SK-N-SH (cell line): ENCODE results near the gene POLA1. TPM values are rescaled to one million over a fixed set of nuclear protein-coding genes. Genes with fewer than 3 reads are reported as not detected.

ENCODE experiments used
- CTCF ChIA-PET: fragments of 300-600, 350-600 bp; formaldehyde crosslinking; extraction: SDS; loops from one replicate; lab custom pipeline; 2021; lab: Yijun Ruan, JAX
- POLR2A ChIA-PET: fragments of 350-600 bp; sonication (Branson Sonifier 250); formaldehyde crosslinking; extraction: SDS; loops from one replicate; lab custom pipeline; 2020; ENCODE audit warnings: antibody characterized with exemption, inconsistent platforms; lab: Yijun Ruan, JAX
- DNase-seq: peaks from one replicate; pipeline ENCODE4 v3.0.0; 2012
- H2AFZ ChIP-seq: fragments of 200-600 bp; sonication (generic); 2 replicates; pipeline ENCODE4 v1.8.1; 2016; ENCODE audit warnings: antibody characterized with exemption, mild to moderate bottlenecking, low read depth
- H3F3A ChIP-seq: fragments of 200-600 bp; sonication (generic); replicated peaks from 2 replicates; pipeline ENCODE3; 2016; ENCODE audit warnings: antibody characterized with exemption, mild to moderate bottlenecking; ENCODE audit not compliant: insufficient read depth
- H3K27ac ChIP-seq, 2 experiments: fragments of 200-500 bp in 1 of 2; fragments of 200-600 bp in 1 of 2; sonication (Bioruptor generic) in 1 of 2; sonication (generic), shearing (Covaris generic) in 1 of 2; 2 replicates each; pipeline versions ENCODE4 v1.5.1 to v1.6.1; 2014 to 2016; ENCODE audit warnings: low read depth in 2 of 2, inconsistent platforms in 1 of 2, low read length in 1 of 2, mild to moderate bottlenecking in 1 of 2, mixed read lengths in 1 of 2
- H3K27me3 ChIP-seq: fragments of 200-600 bp; sonication (generic), shearing (Covaris generic); 2 replicates; pipeline ENCODE4 v1.6.1; 2016; ENCODE audit warnings: mixed run types; ENCODE audit not compliant: insufficient read depth
- H3K36me3 ChIP-seq, 2 experiments: fragments of 200-500 bp in 1 of 2; fragments of 200-600 bp in 1 of 2; sonication (Bioruptor generic) in 1 of 2; sonication (generic) in 1 of 2; replicated peaks in 1 of 2; 2 replicates each; pipeline versions ENCODE3 to v1.5.1; 2014 to 2016; ENCODE audit warnings: low read length in 1 of 2, mild to moderate bottlenecking in 1 of 2; ENCODE audit not compliant: insufficient read depth in 2 of 2, control insufficient read depth in 1 of 2
- H3K4me1 ChIP-seq, 2 experiments: fragments of 200-500 bp in 1 of 2; fragments of 200-600 bp in 1 of 2; sonication (Bioruptor generic) in 1 of 2; sonication (generic), shearing (Covaris generic) in 1 of 2; 2 replicates each; pipeline versions ENCODE4 v1.5.1 to v1.6.1; 2014 to 2016; ENCODE audit warnings: low read depth in 1 of 2, low read length in 1 of 2, mixed run types in 1 of 2; ENCODE audit not compliant: insufficient read depth in 2 of 2, control insufficient read depth in 1 of 2
- H3K4me2 ChIP-seq: fragments of 200-600 bp; sonication (generic), shearing (Covaris generic); 2 replicates; pipeline ENCODE4 v1.6.1; 2017; ENCODE audit warnings: mixed run types
- H3K4me3 ChIP-seq, 2 experiments: fragments of 200-500 bp in 1 of 2; fragments of 200-600 bp in 1 of 2; sonication (Bioruptor generic) in 1 of 2; sonication (generic), shearing (Covaris generic) in 1 of 2; 2 replicates each; pipeline versions ENCODE4 v1.5.1 to v1.8.1; 2014 to 2016; ENCODE audit warnings: low read depth in 2 of 2, inconsistent platforms in 1 of 2, low read length in 1 of 2, mild to moderate bottlenecking in 1 of 2, mixed read lengths in 1 of 2, moderate library complexity in 1 of 2
- H3K79me2 ChIP-seq: fragments of 200-600 bp; sonication (generic); 2 replicates; pipeline ENCODE4 v1.8.1; 2017; ENCODE audit warnings: mild to moderate bottlenecking; ENCODE audit not compliant: insufficient read depth
- H3K9ac ChIP-seq: fragments of 200-600 bp; sonication (generic); 2 replicates; pipeline ENCODE4 v1.6.1; 2017; ENCODE audit warnings: mixed run types
- H3K9me2 ChIP-seq: fragments of 200-600 bp; sonication (generic); 2 replicates; pipeline ENCODE4 v1.6.1; 2017; ENCODE audit warnings: mixed run types
- H3K9me3 ChIP-seq: fragments of 200-600 bp; sonication (generic); 2 replicates; pipeline ENCODE4 v1.6.1; 2017; ENCODE audit warnings: mixed run types, mild to moderate bottlenecking, moderate library complexity
- H4K20me1 ChIP-seq: fragments of 200-600 bp; sonication (generic); 2 replicates; pipeline ENCODE4 v1.6.1; 2017; ENCODE audit warnings: mild to moderate bottlenecking, mixed run types; ENCODE audit not compliant: insufficient read depth
- CHD2 ChIP-seq: fragments of 150-350 bp; IDR thresholded peaks from 2 replicates; pipeline ENCODE4 v1.6.1; 2018; ENCODE audit warnings: low read length; ENCODE audit not compliant: partially characterized antibody
- EP300 ChIP-seq, 2 experiments: IDR thresholded peaks; 2 replicates each; pipeline versions ENCODE4 v1.4.0 to v1.6.1; 2012; ENCODE audit warnings: borderline replicate concordance in 1 of 2, low read depth in 1 of 2, low read length in 1 of 2
- EZH2phosphoT487 ChIP-seq: fragments of 200-600 bp; sonication (generic); IDR thresholded peaks from 2 replicates; pipeline ENCODE4 v1.6.1; 2017; ENCODE audit warnings: low read depth, mixed run types, mild to moderate bottlenecking, antibody characterized with exemption, moderate library complexity, borderline replicate concordance
- FOSL2 ChIP-seq: IDR thresholded peaks from 2 replicates; pipeline ENCODE4 v1.4.0; 2012; ENCODE audit warnings: low read depth, mild to moderate bottlenecking, moderate library complexity, borderline replicate concordance
- FOXJ3 ChIP-seq: sonication (generic); formaldehyde crosslinking; IDR thresholded peaks from 2 replicates; pipeline ENCODE4 v1.5.1; 2020; ENCODE audit warnings: mild to moderate bottlenecking, missing genetic modification reagents
- GABPA ChIP-seq: IDR thresholded peaks from 2 replicates; pipeline ENCODE4 v1.4.0; 2012; ENCODE audit warnings: low read depth, mild to moderate bottlenecking
- JUND ChIP-seq: IDR thresholded peaks from 2 replicates; pipeline ENCODE4 v1.4.0; 2012
- RCOR1 ChIP-seq: fragments of 150-350 bp; IDR thresholded peaks from 2 replicates; pipeline ENCODE4 v1.6.1; 2017; ENCODE audit warnings: antibody characterized with exemption, low read length
- REST ChIP-seq: IDR thresholded peaks from 2 replicates; pipeline ENCODE4 v1.6.1; 2012; ENCODE audit warnings: mild to moderate bottlenecking, low read depth, low read length, moderate library complexity
- RFX5 ChIP-seq: IDR thresholded peaks from 2 replicates; pipeline ENCODE4 v1.6.1; 2012; ENCODE audit warnings: mild to moderate bottlenecking, improper control_type of control experiment, low read length
- SIN3A ChIP-seq: IDR thresholded peaks from 2 replicates; pipeline ENCODE4 v1.6.1; 2012; ENCODE audit warnings: low read depth, mild to moderate bottlenecking, low read length, moderate library complexity, borderline replicate concordance
- SMC3 ChIP-seq: IDR thresholded peaks from 2 replicates; pipeline ENCODE4 v1.6.1; 2012; ENCODE audit warnings: low read depth, low read length, improper control_type of control experiment
- TAF1 ChIP-seq: IDR thresholded peaks from 2 replicates; pipeline ENCODE4 v1.6.1; 2012; ENCODE audit warnings: low read depth, mild to moderate bottlenecking, low read length, moderate library complexity, borderline replicate concordance
- TCF12 ChIP-seq: IDR thresholded peaks from 2 replicates; pipeline ENCODE4 v1.4.0; 2012
- USF1 ChIP-seq: IDR thresholded peaks from 2 replicates; pipeline ENCODE4 v1.4.0; 2012; ENCODE audit warnings: low read depth, borderline replicate concordance
- USF2 ChIP-seq: fragments of 150-350 bp; IDR thresholded peaks from 2 replicates; pipeline ENCODE4 v1.6.1; 2017; ENCODE audit warnings: antibody characterized with exemption, low read length, low read depth, borderline replicate concordance
- YY1 ChIP-seq: IDR thresholded peaks from 2 replicates; pipeline ENCODE4 v1.4.0; 2012; ENCODE audit warnings: low read depth, mild to moderate bottlenecking
- WGBS: methylation state at CpG from one replicate; pipeline ENCODE4 v1.1.6; 2017; ENCODE audit warnings: low lambda C conversion rate; 5-methylcytosine and 5-hydroxymethylcytosine counted together
- polyA plus RNA-seq, 3 experiments: library from polyadenylated mRNA; depleted of rRNA; stranded (reverse); fragments of >200 nt; gene quantifications; 2 replicates each; pipeline ENCODE4 v1.2.3, GENCODE V29; 2012

The POLA1 gene
- polyA plus RNA-seq, 1 of the 3 experiments (the other 2 are of a cell fraction), result 2.8 TPM

GRCh38 chrX:25023908-25024307, 330.2 kb downstream of the POLA1 start:
- Histone ChIP-seq H3K27me3 (peaks cover 56% of the 10 kb centered on the region), H3K9ac (no peak overlapping the region), H3K79me2 (no peaks in the 10 kb centered on the region), H2AFZ (no peak overlapping the region), H3K4me1 (peaks cover 0 to 9% of the 10 kb centered on the region in 2 experiments; a peak in 1 of 4 replicates), H3F3A (no peaks in the 10 kb centered on the region), H4K20me1 (no peaks in the 10 kb centered on the region), H3K4me2 (no peak overlapping the region), H3K9me3 (no peaks in the 10 kb centered on the region), H3K9me2 (no peaks in the 10 kb centered on the region), H3K4me3 (no peak overlapping the region), H3K27ac (no peak overlapping the region), H3K36me3 (no peaks in the 10 kb centered on the region)
- ChIA-PET POLR2A (no interaction called here), CTCF (interaction anchor here (2.1 kb wide), 1 partner anchor 185 kb away, joined by 5 read pairs; no protein-coding TSS in a partner anchor)
- no peak for TF ChIP-seq FOSL2
- no peak for TF ChIP-seq SMC3
- TF ChIP-seq TCF12, result no peak
- no peak for TF ChIP-seq GABPA
- no peak for TF ChIP-seq USF2
- no peak for TF ChIP-seq EP300 (IDR thresholded peaks at IDR 0.05; ENCODE audit: borderline replicate concordance in 1 of 2, low read depth in 1 of 2, low read length in 1 of 2)
- TF ChIP-seq RFX5, result no peak
- TF ChIP-seq RCOR1, result no peak
- TF ChIP-seq REST, result no peak
- TF ChIP-seq YY1, result no peak
- TF ChIP-seq USF1, result no peak
- TF ChIP-seq TAF1, result no peak
- TF ChIP-seq CHD2, result no peak
- no peak for TF ChIP-seq EZH2phosphoT487
- no peak for TF ChIP-seq FOXJ3 (CRISPR knock-in tag)
- TF ChIP-seq JUND, result no peak
- no peak for TF ChIP-seq SIN3A
- WGBS, result 15% methylated on average over 1 of the region's 1 CpG
- DNase-seq, result no peak
